Activated CD8-positive, alpha-beta memory T cell treated with anti-CD3 and anti-CD28 coated beads, Interleukin-2, amount 50 U/mL, for 48 hours (primary cell): ENCODE data around the gene IL1R1.
A peak's percentile ranks its signal among the peaks of the same experiment; 100 is the strongest.
"Not testable (repeated sequence)": the region's sequence is repeated elsewhere in the genome, so short reads cannot be mapped to it uniquely, and the experiment has no call there.

Source experiments
- DNase-seq: peaks from one replicate; pipeline ENCODE4 v3.0.0-alpha.2; 2020

IL1R1 gene, protein sequence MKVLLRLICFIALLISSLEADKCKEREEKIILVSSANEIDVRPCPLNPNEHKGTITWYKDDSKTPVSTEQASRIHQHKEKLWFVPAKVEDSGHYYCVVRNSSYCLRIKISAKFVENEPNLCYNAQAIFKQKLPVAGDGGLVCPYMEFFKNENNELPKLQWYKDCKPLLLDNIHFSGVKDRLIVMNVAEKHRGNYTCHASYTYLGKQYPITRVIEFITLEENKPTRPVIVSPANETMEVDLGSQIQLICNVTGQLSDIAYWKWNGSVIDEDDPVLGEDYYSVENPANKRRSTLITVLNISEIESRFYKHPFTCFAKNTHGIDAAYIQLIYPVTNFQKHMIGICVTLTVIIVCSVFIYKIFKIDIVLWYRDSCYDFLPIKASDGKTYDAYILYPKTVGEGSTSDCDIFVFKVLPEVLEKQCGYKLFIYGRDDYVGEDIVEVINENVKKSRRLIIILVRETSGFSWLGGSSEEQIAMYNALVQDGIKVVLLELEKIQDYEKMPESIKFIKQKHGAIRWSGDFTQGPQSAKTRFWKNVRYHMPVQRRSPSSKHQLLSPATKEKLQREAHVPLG

DNA sequence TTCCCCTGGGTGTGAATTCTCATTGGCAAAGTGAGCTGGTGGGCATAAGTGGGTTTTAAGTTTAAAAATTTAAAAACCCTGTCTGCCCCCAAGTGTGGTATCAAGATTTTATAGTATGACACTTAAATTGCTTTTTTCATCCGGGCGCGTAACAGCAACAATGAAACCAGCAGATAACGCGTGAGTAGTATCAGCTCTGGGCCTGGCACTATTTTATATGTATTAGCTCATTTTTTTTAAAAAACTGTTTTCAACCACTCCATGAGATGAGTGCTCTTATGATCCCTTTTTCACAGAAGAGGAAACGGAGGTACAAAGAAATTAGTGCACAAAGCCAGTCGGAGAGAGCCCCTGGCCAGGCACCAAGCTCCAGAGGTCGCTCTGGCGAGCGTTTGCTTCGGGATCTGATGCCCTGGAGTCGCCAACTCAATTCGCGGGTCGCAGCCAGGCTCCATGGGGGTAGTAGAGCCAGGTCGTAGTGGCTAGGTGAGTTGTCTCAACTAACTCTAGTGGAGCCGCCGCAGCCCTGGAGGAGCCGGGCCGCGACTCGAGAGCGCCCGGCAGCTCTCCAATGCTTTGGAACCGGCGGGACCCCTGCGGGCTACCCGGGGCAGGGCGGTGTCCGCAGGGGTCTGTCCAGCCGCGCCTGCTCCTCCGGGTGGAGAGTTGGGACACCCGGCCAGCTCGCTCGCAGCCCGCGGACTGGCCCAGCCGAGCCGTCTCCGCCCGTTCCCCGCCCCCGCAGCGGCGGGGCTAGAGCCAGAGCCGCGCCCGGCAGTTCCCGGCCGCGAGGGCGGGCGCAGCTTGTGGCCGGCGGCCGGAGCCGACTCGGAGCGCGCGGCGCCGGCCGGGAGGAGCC, at the start of gene IL1R1:
IL1R1 (plus strand) TSS at position 777 of the 859 bp plus-strand sequence. CDS start 14,979 bp downstream, outside the sequence.
- no peak for DNase-seq

DNA sequence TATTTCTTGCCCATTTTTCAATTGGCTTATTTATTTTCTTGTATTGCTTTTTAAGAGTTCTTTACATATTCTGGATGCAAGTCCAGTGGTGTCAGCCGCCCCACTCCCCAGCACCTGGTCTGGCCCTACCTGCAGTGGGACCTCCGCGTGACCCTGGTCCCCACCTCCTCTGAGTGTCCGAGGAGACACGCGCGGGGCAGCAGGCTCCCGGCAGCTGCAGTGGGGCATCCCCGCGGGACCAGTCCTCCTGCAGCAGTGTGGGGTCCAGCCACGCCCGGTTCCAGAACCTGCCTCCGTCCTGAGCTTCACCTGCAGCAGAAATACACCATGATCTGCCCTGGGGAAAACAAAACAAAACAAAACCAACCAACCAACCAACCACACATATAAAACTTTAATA, 48.9 kb upstream of the IL1R1 start:
- DNase-seq = no peak

DNA sequence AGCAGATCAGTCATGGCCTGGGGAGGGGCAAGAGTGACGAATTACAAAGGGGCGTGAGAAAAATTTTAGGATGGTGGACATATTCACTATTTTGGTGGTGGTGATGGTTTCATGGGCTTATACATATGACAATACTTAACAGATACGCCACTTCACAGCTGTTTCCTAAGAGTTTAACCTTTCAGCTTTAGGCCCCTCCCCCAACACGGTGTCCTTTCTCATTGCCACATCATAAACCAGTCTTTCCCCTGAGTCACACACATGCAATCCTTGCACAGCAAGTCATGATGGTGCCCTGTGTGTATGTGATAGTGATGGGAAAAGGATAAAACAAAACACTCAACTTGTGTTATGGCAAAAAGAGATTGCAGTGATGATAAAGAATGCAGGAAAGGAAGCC, 47.6 kb upstream of the IL1R1 start:
- DNase-seq = no peak

DNA sequence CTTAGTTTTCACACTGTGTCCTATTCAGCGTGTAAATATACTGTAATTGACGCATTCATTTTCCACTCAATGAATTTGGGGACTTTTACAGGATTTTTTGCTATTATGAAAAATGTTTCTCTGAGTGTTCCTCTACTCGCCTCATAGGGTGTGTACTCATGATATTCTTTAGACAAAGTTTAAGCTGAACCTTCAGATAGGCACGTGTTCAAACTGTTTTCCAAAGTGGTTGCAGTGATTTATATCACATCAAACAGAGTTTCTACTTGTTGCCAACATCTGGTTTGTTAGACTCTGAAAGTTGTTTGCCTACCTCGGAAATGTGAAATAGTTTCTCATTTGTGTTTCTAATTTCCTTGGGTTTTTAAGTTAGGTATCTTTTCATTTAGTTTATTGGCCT, 46.4 kb upstream of the IL1R1 start:
- no peak for DNase-seq

DNA sequence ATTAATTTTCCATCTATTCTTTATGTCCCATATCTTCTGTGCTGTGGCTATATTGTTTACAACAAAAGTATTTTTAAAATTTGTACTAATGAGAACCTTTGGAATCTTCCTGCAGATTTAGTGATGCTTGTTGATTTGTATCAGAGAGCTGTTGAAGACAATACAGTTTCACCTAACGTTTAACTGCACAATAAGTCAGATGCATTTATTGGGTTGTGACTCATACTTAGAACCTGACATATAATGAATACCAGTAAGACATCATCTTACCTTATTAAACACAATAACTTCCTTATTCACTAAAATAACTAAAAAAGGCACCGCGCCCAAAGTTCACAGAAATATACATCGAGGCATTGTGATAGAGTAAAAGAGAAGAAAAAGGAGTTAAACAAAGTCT, 43.8 kb upstream of the IL1R1 start:
- no peak for DNase-seq

DNA sequence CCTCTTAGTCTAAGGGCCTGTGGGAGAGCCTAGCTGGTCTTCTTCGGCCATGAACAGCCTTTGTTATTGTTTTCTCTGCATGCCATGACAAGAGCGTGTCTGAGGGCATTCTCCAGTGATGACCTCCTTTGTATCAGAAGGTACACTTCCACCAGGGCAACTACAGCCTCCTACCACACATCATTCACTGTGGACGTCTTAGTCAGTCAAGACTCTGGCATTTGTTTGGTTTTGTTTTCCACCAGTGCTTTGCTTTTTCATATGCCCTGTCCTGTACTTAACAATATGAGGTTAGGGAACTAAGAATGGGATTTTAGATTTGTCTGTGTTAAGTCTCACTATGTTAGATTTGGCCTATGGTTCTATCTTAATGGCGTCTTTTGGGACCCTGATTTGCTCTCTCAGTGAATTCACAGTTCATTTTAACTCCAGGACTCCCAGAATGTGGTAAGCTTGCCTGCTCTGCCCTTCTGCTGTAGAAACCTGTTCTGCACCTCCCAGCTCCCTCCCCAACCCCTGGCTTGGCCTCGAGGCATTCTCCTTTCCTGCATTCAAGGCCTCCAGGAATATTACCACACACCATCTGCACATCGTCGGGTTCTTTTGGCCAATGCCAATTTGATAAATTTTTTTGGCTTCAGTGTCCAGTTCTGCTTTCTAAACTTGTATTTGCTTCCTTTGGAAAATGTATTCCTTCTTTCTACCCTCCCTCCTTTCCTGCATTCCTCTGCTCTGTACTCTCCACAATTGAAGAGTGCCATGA, 42.8 kb upstream of the IL1R1 start:
- DNase-seq = no peak

DNA sequence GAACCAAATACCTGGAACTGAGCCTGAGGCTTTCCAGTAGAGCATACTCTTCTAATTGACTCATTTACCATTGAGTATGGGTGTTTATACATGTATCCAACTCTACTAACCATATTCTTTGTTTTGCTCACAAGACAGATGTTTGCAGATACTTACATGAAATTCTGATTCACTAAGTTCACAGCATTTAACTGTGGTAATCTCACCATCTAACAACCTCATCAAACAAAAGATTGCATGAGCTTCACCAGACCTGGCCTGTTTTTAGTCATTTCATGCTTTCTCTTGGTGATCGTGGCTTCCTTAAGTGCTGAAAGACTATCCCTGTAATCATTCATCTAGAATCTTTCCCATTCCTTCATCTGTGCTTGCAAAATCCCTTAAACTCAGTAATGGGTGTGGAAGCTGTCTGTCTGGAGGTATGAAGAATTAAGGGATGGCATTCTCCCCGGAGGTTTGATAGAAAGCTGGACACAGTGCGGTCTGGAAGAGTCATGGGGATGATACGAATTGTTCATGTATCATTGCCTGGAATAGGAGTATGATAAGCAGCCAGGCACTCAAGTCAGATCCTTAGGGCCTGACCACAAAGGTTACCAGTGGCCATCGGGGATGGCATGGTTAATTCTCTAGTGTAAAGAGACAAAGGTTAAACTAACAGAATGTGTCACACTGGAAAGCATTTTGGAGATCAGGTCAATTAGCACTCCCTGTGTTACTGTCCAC, 42.0 kb upstream of the IL1R1 start:
- no peak for DNase-seq

DNA sequence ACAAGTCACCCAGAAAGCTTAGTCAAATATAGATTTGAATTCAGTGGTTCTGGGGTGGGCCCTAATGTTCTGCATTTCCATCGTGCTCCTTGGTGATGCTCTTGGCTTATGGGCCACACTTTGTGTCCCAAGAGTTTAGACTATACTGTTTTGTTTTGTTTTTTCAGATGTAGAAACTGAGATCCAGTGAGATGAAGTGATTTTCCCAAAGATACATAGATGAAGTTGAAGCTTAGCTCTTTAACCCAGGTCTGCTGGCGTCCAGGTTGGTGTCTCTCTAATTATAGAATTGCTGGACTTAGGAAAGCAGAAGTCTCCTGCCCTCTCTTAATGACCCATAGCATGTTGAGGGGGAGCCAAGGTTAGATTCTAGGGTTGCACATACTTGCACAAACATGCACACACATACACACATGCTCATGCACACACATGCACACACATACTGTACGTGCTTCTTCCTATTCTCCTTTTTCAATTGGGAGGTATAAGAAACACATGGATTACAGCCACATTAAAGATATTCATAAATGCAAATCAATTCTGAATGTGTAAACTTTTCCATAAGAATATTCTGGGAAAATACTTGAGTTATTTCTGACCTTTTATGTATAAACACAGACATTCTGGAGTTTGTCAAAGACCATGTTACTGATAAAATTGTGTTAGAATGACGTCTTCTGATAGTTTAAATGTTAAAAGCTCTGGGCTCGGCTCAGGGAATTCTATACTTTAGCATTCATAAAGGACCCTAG, 41.3 kb upstream of the IL1R1 start:
- DNase-seq = no peak

DNA sequence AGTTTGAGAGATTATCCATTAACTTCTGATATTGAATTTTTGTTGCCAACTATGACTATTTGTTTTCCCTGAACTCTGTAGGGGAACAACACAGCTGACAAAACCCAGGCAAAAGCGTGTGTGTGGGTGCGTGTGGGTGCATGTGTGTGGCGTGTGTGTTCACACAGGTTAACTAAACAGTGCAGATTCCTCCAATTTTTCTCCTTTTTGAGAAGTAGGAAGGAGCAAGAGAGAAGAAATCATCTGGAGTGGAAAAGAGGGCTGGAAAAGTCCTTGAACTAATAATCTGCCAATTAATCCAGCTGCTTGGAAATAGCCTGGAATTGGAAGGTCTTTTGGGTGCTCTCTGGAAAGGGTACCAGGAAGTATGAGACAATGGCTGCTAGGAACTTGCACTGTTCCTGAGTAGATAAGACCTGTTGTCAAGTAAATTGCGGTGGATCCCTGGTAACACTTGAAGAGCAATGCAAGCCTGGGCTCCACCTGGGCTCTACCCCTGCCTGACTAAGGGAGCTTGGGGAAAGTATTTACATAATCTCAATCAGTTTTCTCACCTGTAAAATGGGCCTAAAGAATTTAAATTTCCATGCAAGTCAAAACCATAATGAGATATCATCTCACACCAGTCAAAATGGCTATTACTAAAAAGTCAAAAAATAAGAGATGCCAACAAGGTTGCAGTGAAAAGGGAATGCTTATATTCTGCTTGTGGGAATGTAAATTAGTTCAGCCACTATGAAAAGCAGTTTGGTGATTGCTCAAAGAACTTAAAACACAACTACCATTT, 40.5 kb upstream of the IL1R1 start:
- DNase-seq = no peak

DNA sequence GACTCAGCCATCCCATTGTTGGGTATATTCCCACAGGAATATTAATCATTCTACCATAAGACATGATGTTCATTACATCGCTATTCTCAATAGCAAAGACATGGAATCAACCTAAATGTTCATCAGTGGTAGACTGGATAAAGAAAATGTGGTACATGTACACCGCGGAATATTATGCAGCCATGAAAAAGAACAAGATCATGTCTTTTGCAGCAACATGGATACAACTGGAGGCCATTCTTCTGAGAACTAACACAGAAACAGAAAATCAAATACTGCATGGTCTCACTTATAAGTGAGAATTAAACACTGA, 40.0 kb upstream of the IL1R1 start:
- not testable (repeated sequence) for DNase-seq

DNA sequence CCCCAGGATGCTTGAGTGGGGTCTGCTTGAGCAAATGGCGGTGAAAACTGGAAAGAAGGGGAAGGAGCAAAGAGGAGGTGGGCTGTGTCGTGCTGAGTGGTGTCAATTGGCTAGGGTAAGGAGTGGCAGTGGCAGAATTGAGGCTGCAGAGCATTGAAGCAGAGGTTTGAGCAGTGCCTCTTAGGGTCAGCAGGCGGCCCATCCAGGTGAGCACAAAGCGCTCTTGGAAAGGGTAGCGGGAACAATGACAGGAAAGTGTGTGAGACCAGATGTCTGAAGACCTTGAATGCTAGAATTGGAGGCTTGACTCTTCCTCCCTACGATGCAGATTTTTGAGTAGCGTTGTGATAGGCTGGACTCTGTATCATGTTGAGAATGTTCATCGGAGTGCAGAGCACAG, 39.3 kb upstream of the IL1R1 start:
- no peak for DNase-seq

DNA sequence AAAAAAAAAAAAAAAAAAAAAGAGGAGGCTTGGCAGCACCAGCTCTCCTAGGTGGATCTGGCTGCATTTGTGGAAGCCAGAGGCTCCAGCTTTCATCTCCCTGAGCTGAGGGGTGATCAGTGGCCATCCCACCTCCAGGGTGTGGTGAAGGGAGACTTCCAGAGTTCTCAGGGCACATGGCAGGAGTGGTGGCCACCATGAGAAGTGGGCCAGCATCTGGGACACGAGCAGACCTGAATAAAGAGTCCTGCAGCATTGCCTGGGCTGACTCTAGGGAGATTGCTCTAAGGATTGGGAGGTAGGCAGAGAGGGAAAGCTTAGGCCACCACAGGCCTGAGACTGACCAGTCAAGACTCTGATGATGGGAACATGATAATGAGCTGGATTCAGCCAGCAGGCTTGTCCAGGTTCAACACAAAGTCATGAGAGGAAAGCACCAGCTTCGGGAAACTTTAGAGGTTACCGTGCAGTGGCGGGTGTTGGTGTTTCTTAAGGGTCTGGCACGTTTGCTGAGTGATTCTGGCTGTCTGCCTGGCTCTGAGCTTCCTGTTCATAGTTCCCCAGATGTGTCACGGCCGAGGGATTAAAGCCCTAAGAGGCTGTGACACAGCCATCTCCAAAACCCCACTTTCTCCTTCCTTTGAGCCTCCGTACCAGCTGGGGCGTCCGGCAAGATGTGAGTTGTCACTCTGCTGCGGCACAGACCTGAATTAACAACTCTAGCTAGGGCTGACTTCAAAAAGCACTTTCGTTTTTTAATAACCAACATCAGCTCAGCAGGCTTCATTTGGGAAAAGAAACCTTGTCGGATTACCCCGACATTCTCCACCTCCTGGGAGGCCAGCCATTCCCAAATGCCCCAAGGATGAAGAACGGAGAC, 38.3 kb upstream of the IL1R1 start:
- peak; percentile 84 for DNase-seq

DNA sequence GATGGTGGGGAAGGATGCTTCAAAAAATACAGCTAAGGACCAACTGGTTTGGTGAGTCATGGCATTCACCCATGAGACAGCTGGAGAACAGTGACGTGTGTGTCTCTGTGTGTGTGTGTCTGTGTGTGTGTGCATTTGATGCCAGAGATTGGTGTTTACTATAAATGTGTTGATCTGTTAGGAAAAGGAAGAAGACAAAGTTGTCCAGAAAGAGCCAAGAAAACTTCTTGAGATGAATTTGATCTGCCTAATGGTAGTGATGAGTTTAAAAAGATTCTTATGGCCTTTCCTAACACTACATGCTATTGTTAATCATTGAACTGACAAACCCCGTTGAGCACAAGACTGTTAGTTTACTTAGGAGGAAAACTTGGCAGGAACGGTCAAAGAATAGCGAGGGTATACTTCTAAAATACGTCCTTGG, 36.4 kb upstream of the IL1R1 start:
- DNase-seq = no peak

DNA sequence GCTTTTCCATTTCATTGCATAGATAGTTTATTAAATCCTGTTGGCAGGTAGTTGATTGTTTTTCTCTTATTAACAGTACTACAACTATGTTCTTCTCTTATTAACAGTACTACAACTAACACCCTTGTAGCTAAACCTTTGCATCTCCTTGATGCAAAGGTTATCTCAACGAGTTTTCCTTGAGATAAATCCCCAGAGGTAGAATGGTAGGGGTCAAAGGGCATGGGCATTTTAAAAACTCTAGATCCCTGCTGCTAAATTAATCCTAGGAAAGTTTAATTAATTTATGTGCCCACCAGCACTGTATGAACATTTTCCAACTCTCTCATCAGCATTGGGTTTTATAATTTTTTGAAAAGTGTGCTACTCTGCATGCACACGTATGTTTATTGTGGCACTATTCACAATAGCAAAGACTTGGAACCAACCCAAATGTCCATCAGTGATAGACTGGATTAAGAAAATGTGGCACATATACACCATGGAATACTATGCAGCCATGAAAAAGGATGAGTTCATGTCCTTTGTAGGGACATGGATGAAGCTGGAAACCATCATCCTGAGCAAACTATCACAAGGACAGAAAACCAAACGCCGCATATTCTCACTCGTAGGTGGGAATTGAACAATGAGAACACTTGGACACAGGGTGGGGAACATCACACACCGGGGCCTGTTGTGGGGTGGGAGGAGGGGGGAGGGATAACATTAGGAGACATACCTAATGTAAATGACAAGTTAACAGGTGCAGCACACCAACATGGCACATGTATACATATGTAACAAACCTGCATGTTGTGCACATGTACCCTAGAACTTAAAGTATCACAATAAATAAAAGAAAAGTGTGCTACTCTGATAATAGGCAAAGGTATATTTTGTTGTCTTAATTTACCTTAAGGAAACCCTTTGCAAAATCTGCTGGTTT, 35.5 kb upstream of the IL1R1 start:
- not testable (repeated sequence) for DNase-seq

DNA sequence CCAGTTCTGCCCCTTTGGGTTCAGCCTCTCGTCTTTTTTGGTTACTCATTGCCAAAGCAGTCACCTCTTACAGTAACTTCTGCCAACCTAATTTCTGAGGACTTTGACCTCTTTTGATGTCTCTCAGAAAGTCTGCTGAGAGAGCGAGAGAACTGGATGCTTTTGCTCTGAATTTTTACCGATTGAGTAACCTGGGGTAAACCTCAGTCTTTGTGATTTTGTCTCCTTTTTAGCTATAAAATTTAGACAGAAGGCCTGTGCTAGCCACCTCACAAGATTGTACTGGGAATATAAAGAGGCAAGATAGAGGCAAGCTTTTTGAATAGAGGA, 34.8 kb upstream of the IL1R1 start:
- DNase-seq = no peak

DNA sequence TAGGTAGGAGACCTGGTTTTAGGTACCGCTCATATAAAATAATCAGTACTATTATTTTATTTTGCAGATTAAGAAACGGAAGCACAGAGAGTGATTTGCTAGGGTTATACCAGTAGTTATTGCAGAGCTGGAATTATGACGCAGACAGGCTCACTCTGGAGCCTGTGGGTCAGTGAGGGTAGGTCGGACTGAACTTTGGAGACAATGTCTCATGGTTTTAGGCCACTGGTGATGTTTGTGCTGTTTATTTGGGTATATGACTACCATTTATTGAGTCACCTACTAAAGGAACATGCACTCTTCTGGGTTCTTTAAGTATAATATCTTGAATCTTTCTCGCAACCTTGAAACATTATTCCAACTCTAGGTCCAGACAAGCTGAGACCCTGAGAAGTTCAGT, 33.5 kb upstream of the IL1R1 start:
- DNase-seq = no peak

DNA sequence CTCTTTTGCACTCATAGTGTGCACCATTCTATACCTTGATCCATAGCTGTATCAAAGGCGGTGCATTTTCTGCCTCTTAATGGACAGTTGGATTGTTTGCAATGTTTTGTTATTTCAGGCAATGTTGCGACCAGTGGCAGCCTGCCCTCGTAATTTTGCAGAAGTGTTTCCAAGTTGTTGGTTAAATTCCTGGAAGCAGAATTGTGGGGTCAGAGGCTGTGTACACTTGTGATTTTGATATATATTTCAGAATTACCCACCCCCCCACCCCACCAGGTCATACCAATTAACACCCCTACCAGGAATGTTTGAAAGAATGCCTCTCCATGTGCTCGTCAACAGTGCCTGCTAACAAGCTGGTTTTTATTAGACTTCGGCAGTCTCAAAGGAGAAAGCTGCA, 32.4 kb upstream of the IL1R1 start:
- no peak for DNase-seq

DNA sequence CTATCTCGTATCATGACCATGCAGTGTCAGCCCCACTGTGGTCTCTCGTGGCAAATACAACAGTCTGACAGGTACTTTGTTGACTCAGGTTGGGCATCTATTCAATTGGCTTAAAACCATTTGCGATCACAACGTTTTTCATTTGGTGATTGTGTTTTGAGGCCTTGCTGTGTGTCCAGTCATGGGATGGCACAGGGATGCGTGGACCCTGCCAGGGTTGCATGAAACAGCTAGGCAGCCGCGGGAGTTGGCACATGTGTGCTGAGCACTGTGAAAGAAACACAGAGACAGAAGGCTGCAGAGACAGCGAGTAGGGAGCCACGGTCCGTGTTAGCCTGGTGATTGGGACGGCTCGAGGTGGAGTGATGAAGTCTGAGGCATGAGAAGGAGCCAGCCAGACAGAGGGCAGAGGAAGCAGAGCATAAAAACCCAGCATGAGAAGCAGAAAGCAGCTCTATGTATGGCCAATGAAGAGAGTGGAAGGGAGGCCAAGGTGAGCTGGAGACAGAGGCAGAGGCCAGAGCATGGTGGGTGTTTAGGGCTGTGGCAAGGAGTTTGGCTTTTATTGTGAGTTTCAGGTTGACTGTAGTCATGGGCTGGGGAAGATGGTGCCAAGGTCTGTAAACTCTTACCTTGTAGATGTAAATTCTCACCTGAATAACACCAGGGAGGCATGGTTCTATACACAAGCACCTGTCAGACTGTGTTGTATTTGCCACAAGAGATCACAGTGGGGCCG, 31.8 kb upstream of the IL1R1 start:
- DNase-seq = no peak
